HuH-7.5 (cell line): ENCODE data around the gene PYGO2.

ENCODE experiments used
- DNase-seq: peaks from one replicate; pipeline ENCODE4 v3.0.0; 2011; ENCODE audit warnings: low spot score

The PYGO2 gene

DNA sequence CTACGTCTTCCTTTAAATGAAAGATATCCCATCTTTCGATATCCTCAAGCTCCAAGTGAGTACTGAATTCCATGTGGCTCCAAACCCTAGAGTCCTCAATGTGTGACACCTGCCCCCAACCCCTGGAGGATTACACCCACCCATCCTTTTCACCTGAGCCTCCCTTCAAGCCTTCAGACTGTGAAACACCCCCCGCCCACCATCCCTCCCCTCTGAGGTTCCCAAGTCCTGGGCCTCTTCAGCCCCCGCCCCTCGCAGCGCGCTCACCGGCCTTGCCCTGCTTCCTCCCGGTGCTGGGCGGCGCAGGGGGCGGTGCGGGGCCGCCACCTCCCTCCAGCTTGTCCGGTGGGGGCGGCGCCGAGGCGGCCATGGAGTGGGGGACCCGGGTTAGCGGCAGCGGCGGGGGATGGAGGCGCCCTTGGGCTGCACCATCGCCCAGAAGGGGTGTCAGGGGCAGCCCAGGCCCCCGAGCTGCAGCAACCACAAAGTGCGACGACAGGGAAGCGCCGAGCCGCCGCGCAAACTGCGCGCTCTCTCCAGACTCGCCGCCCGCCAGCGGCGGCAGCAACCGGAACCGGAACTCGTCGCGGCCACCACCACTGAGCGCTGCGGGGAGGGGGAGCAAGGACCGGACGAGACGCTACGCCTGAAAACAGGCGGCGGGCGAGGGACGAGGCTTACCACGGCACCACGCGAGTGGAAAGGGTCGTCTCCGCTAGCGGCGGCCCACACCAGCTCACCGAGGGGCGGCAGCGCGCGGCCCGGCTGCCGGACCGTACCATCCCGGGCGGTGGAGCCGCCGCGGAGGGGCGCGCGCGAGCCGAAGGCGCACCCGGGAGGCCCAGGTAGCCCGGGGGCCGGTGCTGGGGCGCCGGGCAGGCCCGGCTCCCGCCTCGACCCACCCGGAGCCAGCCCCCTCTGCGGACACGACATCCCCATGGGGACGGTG is at the start of gene PYGO2:
TSS of gene PYGO2 (minus strand) at position 576 of the 949 bp plus-strand sequence. CDS start at position 370, 206 bp downstream.
- peak; percentile 91 for DNase-seq

- no peak for DNase-seq
These were observed 49.4 kb upstream of the PYGO2 start for GRCh38 chr1:155011004-155011416.

DNA sequence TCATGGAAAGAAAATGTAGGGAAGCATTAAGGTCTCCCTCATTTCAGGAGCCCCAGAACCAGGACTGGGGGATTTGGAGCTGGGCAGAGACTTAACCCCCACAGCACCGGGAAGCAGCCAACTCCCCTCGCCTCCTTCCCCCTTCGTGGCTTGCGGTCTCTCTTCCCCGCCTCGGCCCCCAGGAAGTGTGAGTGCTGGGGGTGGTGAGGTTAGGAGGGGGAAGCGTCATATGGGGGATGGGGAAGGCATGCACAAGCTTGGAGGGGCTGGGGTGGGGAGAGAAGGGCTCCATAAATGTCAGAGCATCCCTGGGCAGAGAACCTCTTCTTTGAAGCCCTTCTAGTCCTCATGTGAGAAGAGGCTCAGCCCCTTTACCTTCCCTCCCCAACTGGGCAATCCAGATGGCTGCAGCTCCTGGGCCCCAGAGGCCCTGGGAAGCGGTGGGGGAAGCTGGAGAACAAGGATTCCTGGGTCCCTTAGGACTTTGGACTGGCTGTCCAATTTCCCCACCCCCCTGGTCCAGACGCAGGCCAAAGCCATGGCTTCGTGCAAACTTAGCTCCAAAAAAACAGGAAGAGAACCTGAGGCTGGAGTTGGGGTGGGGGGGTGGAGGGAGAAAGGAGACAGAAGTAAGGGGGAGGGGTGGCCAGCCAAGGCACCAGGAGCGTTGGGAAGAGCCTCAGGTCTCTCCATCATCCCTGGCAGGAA is 48.8 kb upstream of the PYGO2 start:
- no peak for DNase-seq

GRCh38 chr1:155009742-155010141 is 48.2 kb upstream of the PYGO2 start:
- no peak for DNase-seq

- DNase-seq: no peak
These were observed 47.7 kb upstream of the PYGO2 start for GRCh38 chr1:155009221-155009711.

- no peak for DNase-seq
These were observed 46.7 kb upstream of the PYGO2 start for GRCh38 chr1:155008015-155008941.

DNA sequence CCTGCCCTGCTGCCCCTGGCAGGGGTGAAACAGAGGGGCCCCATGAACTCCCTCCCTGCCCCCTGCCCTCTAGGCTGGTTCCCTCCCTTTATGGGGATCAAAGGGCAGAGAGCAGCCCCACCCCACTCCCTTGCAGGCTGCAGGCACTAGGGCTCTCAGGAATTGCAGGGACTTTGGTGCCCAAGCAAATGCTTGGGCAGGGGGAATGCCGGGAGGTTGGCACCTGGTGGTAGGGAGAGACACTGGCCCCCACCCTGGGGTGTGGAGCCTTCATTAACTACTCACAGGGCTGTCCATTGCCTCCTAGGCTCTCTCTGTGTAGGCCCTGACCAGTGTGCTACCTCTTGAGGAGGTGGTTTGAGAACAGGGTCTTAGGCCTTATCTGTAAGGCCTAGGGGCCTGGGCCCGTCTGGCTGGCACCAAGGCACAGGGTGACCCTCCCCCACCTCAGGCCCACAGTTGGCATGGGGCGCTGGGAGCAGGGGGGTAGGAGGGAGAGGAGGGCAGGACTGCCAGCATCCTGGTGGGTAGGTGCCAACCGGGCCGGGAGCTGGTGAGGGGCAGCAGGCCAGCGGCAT is 45.8 kb upstream of the PYGO2 start:
- DNase-seq: no peak

GRCh38 chr1:155006601-155007101 is 45.1 kb upstream of the PYGO2 start:
- no peak for DNase-seq

DNA sequence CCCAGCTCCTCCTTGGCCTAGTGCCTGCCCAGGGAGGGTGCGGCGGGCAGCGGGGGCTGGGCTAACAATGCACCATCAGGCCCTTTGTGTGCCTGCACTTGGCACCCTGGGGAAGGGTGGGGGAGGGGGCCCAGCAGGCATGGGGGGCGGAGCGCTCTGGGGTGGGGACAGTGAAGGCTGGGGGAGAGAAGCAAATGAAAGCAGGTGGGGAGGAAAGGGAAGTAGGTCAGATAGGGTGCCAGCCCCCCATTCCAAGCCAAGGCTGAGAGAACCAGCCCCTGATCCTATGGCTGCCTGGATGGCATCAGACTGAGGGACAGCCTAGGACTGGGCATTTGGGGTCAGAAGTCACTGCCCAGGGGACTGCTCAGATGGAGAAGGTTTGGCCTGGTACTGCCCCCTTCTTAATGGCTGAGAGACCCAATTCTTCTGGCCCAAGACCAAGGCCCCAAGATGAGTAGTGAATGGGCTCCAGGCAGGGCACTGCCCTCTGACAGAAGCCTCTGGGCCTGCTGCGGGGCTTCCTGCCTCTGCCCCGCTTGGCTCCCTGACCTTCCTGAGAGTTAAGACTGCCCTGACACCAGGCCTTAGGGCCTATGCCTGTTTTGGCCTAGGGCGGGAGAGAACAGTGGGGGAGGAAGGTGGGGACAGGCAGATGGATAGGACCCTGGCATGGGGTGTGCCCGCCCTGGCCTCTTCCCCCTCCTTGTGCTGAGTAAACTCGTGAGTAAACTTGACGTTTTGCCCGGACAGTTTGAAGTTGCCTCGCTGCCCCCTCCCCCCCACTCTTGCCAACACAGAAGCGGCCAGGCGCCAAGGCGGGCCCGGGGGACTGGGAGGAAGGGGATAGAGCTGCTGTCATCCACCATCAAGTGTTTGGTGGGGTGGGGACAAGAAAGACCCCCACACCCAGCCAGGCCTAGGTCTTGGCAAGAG is 43.8 kb upstream of the PYGO2 start:
- DNase-seq: no peak

- no peak for DNase-seq
These were observed 42.9 kb upstream of the PYGO2 start for GRCh38 chr1:155004352-155005075.

DNA sequence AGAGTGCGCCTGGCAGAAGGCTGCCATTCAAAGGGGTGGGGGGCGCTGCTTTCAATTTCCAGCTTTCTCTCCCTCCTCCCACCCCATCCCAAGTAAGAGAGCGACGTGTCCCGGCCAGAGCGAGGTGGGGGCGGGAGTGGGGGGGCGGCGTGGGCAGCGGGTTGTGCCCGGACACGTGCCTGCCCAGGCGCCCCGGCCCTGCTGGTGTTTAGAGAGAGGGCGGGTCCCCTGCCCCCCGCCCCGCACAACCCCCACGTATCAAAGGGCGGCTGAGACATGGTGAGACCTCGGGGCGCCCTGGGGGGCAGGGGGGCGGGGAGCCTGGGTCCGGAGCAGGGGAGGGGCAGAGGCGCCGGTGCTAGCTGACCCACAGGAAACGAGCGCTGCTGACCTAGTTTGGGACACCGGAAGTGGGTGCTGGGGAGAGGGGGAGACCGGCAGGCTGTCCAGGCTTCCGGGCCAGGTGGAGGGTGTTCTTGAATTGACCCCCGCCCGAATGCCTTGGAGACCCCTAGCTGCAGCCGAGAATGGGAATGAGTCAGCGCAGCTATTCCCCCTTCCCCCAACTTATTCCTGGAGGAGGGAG is 42.3 kb upstream of the PYGO2 start:
- peak; percentile 82 for DNase-seq

- no peak for DNase-seq
These were observed 41.7 kb upstream of the PYGO2 start for GRCh38 chr1:155003227-155003765.

DNA sequence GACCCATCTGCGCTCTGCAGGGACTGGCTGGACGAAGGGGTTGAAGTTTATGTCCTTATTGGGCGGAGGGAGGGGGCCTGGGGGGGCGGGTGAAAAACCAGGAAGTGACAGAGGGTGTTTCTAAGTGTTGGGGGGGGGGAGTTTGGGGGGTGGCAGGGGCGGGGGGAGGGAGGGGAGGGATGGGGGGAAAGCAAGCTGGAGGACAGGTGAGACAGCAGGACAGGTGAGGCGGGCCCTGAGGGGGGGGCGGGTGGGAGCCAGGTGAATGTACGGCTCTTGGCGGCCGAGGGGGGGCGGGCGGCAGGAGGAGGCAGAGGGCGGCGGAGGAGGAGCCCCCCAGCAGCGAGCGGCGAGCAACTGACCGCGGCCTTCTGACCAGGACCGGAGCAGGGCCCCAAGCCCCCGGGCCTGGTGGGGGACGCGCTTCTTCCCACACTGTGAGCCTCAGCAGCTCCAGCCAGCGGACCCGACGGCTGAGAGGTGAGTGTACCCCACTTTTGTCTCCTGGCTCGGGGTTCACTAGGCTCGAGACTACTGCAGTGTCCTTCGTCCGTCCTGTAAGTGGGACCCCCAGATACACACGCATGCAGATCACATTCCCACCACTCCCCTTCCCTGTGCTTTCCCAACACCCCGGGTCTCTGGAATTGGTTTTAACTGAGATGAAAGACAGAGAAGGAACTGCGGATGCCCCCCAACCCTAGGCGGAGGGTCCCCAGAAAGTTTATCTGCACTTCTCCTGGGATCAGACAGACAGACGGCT is 41.1 kb upstream of the PYGO2 start, which contains the start of gene ZBTB7B:
TSS of gene ZBTB7B (plus strand) at position 339 of the 763 bp plus-strand sequence. CDS start 11,859 bp downstream, outside the sequence.
- DNase-seq: peak; percentile 64

- DNase-seq: peak; percentile 98
These were observed 40.3 kb upstream of the PYGO2 start for GRCh38 chr1:155001675-155002463.

GRCh38 chr1:155001425-155001674 is 39.8 kb upstream of the PYGO2 start:
- no peak for DNase-seq

DNA sequence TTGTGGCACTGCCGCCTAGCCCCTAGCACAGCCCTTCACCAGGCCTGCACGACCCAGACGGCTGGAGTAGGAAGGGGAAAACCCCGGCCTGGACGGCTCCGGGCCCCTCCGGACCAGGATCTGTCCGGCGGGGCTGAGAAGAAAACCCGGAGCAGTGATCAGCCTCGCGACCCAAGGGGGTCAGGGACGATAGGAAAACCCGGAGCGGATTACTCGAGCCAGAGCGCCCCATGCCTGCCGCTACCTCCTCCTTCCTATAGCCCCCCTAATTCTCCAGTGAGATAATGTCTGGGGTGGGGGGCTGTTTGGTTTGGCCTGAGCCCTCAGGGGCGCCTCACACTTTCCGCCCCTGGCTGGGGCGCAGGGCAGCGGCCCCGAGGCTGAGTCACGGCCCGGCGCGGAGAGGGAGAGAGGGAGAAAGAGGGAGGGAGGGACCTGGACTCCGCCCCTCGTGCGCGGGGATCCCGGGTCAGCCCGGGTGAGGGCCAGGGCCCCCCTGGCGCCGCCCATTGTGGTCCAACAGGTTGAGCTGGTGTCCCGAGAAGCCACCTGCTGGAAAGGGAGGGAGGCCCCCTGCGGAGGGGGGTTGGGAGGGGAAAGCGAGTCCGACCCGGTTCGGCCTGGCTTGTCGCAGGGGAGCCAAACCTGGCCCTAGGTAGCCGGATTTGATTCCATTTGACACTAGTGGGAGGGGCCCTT is 39.3 kb upstream of the PYGO2 start:
- DNase-seq: peak; percentile 96

DNA sequence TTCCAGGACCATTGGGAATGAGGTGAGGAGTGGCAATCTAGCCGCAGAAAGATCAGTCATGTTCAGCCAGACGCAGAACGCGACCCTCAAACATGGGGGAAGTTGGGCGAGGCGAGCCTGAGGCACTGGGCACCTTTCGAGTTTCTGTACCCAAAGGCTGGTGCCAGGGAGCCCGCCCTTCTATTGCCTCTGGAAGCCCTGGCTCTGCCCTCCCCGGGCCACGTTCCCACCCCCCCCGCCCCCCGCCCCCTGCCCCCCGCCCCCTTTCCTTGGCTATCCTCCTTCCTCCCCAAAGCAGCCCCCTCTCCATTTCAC is 38.8 kb upstream of the PYGO2 start:
- no peak for DNase-seq
